Stimulated activated CD4-positive, alpha-beta T cell treated with anti-CD3 and anti-CD28 coated beads, TNF-alpha, amount 100 ng/mL, for 48 hours (primary cell): ENCODE measurements around the gene TPK1.

Experiments
- DNase-seq, 3 donors: peaks; one replicate each; pipeline ENCODE4 v3.0.0-alpha.2; 2020; ENCODE audit warnings: low read depth in 3 of 3

The TPK1 gene

GRCh38 chr7:144528536-144529045 is 307.3 kb downstream of the TPK1 start:
- no peak for DNase-seq

- DNase-seq, result no peak
Measured at GRCh38 chr7:144527051-144527471, 308.8 kb downstream of the TPK1 start.

GRCh38 chr7:144525956-144526355 is 309.9 kb downstream of the TPK1 start:
- no peak for DNase-seq

GRCh38 chr7:144524271-144524670 is 311.6 kb downstream of the TPK1 start:
- DNase-seq, result no peak

DNA sequence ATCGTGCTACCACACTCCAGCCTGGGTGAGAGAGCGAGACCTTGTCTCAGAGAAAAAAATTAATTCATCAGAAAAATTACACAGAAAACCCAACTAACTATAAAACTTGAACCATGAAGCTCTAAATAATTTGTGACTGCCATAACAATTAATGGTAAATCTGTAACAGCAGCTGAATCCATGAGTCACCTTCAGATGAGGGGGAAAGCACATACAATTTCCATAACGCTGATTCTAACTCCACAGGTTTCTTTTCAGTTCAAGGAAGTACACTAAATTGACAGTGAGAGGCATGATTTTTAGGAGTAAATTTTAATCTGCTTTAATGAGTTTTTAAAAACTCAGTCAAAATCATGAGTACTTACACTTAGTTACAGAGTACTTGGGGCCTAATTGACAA is 312.2 kb downstream of the TPK1 start:
- no peak for DNase-seq

- no peak for DNase-seq
Measured at GRCh38 chr7:144519925-144520324, 315.9 kb downstream of the TPK1 start.

GRCh38 chr7:144518360-144518759 is 317.5 kb downstream of the TPK1 start:
- no peak for DNase-seq

DNA sequence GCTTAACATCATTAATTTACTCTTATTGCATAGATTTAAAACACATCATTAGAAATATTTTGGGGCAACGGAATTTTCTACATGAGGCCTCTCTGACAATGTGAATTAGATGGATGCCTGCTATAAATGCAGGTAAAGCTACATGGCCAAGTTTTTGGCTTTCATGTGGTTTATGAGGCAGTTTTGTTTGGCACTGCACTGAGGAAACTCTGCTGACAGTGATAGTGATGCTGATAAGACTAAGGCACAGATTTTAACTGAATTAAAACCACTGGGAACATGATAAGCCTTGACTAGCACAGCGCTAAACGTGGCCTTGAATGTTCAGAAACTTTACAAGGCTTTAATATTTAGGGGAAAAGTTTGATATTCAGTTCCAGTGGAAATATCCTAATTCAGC is 318.1 kb downstream of the TPK1 start:
- no peak for DNase-seq

DNA sequence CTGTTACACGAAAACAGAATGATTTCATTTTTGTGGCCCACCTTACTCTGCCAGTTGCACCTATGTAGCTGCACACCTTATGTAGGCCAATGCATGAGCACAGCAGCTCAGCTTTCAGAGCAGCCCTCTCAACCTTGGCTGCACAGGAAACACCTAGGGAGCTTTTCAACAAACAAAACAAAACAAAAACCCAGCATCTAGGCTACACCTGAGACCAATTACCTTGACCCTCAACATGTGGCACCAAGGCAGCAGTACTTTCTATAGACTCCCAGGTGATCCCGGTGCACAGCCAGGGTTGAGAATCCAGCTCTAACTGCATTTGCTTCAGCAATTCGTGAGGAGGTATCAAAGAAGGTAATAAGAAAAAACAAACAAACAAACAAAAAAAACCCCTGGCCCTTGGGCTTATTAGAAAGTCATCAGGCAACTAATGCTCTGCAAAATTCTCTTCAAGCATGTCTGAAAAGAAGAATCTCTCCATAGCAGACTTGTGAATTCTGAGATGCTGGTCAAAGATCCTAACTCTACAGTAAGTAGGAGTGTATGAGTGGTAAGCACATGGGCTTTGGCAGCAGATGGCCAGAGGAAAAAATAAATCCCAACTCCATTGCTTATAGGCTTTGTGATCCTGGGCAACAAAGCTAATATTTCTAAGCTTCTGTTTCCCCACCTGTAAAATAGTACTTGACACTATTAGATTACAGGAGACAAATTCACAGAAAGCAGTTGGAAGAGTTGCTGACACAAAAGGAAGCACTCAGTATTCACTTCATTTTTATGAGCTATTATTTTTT is 318.9 kb downstream of the TPK1 start:
- DNase-seq, result no peak

- DNase-seq, result no peak
Measured at GRCh38 chr7:144513334-144513733, 322.5 kb downstream of the TPK1 start.

DNA sequence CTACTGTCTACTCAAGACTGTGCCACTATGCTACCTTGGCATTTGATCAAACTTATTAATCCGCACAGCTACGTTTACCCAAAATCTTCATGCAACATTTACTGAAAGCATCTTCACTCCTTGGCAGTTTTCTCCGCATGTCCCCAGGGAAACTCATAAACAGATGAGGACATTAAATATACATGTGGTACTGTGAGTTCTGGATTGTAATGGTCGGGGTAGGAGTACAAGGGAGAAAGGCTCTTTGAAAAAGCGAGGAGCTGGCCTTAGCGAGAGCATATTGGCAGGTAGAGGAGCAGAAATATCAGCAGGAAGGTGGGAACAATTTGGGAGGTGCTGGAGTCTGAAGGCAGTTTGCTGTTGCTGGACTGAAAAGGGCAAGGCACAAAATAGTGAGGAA is 325.2 kb downstream of the TPK1 start:
- DNase-seq, result no peak

DNA sequence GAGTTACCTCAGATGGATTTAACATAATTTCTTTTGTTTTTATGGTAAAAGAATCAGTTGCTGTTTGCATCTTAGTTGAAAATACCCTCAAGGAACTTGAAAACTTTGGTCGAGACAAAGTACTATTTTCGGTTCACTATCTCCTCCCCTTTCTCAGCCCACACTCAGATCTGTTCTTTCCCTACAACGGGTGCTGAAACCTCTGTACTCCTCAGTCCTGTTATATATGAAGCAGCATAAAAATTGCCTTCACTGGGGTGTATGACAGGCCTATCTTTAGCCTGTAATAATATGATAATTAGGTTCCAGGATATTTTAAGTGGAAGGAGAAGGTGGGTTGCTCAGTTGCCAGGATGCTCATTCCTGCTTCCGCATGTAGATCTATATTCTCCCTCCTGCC is 327.2 kb downstream of the TPK1 start:
- no peak for DNase-seq

- DNase-seq, result no peak
Measured at GRCh38 chr7:144503215-144503614, 332.6 kb downstream of the TPK1 start.

- no peak for DNase-seq
Measured at GRCh38 chr7:144500225-144500624, 335.6 kb downstream of the TPK1 start.

- no peak for DNase-seq
Measured at GRCh38 chr7:144497282-144497681, 338.6 kb downstream of the TPK1 start.

DNA sequence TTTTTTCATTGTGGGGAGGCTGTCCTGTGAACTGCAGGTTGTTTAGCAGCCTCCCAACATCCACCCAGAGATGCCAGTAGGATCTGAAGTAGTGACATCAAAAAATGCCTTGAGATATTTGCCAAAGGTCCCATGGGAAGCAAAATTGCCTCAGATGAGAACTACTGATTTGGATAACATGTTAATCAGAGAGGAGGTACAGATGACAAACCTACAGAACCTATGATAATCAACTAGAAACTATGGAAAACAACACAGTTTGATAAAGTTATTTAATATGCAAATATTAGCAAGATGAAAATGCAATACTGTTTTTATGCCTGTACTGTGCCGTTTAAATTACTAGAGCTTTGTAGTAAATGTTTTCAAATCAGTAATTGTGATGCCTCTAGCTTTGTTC is 341.5 kb downstream of the TPK1 start:
- DNase-seq, result no peak

DNA sequence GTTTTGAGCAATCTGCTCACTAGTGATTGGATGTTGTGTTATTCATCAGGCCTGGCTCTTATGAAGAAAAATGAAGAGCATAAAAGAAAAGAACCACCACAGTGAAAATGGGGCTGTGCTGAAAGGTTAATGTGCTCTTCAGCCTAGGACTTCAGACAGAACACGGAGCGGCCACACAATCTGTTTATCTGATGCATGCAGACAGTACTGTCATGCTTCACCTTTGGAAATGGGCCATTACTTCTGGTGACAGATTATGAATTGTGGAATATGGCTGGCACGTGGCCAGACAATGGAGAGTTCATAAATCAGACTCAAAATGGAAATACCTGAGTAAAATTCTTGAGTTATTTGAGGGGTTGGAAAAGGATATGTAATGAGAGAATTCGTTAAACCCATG is 346.3 kb downstream of the TPK1 start:
- no peak for DNase-seq

DNA sequence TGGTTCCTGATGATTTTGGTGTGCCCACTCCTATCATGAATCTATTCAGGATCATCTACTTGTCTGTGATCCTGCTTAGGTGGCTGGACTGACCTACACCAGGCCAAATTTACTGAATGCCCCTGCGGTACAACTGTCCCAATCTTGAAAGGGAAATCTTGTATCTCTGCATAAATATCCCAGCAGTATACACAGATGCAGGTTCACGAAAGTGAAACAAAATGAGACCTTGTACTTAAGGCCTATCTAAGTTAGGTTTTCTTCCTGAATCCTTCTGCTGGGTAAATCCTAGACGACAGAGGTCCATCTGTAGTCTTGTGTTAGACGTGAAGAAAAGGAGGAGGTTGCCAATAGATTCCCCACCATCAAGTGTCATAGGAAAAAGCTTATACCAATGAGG is 346.9 kb downstream of the TPK1 start:
- no peak for DNase-seq

DNA sequence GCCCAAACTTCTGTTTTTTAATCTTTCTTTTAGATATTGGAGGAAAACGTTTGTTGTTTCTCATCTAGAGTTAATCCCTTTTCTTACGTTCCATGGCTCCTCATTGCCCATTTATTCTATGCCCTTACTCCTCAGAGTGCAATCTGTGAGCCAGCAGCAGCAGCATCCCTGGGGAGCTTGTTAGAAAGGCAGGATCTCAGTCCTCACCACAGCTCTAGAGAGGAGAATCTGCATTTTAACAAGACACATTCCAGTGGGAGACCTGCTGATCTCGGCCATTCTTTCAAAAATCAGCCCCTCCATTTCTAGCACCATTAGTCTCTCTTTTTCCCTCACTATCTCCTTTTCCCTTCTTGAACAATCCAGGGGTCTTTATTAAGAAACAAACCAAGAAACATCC is 348.0 kb downstream of the TPK1 start:
- DNase-seq, result no peak

GRCh38 chr7:144484445-144484844 is 351.4 kb downstream of the TPK1 start:
- DNase-seq, result no peak

GRCh38 chr7:144483189-144483588 is 352.7 kb downstream of the TPK1 start:
- no peak for DNase-seq

- no peak for DNase-seq
Measured at GRCh38 chr7:144481833-144482232, 354.0 kb downstream of the TPK1 start.

GRCh38 chr7:144477348-144477747 is 358.5 kb downstream of the TPK1 start:
- no peak for DNase-seq
